ENCODE data around the gene ZNF385A.

The ZNF385A gene

GRCh38 chr12:54397157-54397556 is 12.6 kb upstream of the ZNF385A start:
- TF ChIP-seq CTCF (IDR thresholded peaks at IDR 0.05; ENCODE audit: low read depth, low read length, missing control alignments) = no peak
- DNase-seq (ENCODE audit: low read depth) = no peak
- H3K4me3 ChIP-seq (ENCODE audit: low read depth, low read length) = no peak overlapping the region

- TF ChIP-seq CTCF (IDR thresholded peaks at IDR 0.05; ENCODE audit: low read depth, low read length, missing control alignments) = no peak
- DNase-seq (ENCODE audit: low read depth) = no peak
- no peak overlapping the region for H3K4me3 ChIP-seq (ENCODE audit: low read depth, low read length)
Observed at GRCh38 chr12:54395545-54395944, 11.0 kb upstream of the ZNF385A start.

- TF ChIP-seq CTCF (IDR thresholded peaks at IDR 0.05; ENCODE audit: low read depth, low read length, missing control alignments) = no peak
- no peak overlapping the region for H3K4me3 ChIP-seq (ENCODE audit: low read depth, low read length)
- no peak for DNase-seq (ENCODE audit: low read depth)
Observed at GRCh38 chr12:54394986-54395385, 10.5 kb upstream of the ZNF385A start.

- H3K4me3 ChIP-seq (ENCODE audit: low read depth, low read length) = no peak overlapping the region
- peak; percentile 78 for TF ChIP-seq CTCF (IDR thresholded peaks at IDR 0.05; ENCODE audit: low read depth, low read length, missing control alignments)
- DNase-seq (ENCODE audit: low read depth) = no peak
Observed at GRCh38 chr12:54394281-54394719, 9.8 kb upstream of the ZNF385A start.

- H3K4me3 ChIP-seq (ENCODE audit: low read depth, low read length) = no peak overlapping the region
- no peak for TF ChIP-seq CTCF (IDR thresholded peaks at IDR 0.05; ENCODE audit: low read depth, low read length, missing control alignments)
- no peak for DNase-seq (ENCODE audit: low read depth)
Observed at GRCh38 chr12:54393743-54394142, 9.2 kb upstream of the ZNF385A start.

- DNase-seq (ENCODE audit: low read depth) = no peak
- no peak for TF ChIP-seq CTCF (IDR thresholded peaks at IDR 0.05; ENCODE audit: low read depth, low read length, missing control alignments)
- H3K4me3 ChIP-seq (ENCODE audit: low read depth, low read length) = no peak overlapping the region
Observed at GRCh38 chr12:54393207-54393609, 8.7 kb upstream of the ZNF385A start.

- H3K4me3 ChIP-seq (ENCODE audit: low read depth, low read length) = no peak overlapping the region
- DNase-seq (ENCODE audit: low read depth) = no peak
- no peak for TF ChIP-seq CTCF (IDR thresholded peaks at IDR 0.05; ENCODE audit: low read depth, low read length, missing control alignments)
Observed at GRCh38 chr12:54392485-54393206, 8.1 kb upstream of the ZNF385A start.

Data from GM12864 (cell line).